Measurements from ENCODE around the gene BCAN.

Gene BCAN

GRCh38 chr1:156652992-156653355 lies 11.1 kb downstream of the BCAN start:
- DNase-seq (ENCODE audit: low read depth, low spot score): no peak
- CTCF ChIA-PET: interaction anchor here (0.6 to 12.8 kb wide), 6 partner anchors 6 to 268 kb away, joined by 3 to 185 read pairs (median 12); partner anchors contain the start of gene NES
- TF ChIP-seq CTCF (IDR thresholded peaks at IDR 0.05; ENCODE audit: insufficient read depth, low read length, missing control alignments): no peak
- no peak overlapping the region for H3K4me3 ChIP-seq (ENCODE audit: low read depth, low read length)
- POLR2A ChIA-PET: no interaction called here

GRCh38 chr1:156654700-156655099 lies 12.8 kb downstream of the BCAN start:
- no peak overlapping the region for H3K4me3 ChIP-seq (ENCODE audit: low read depth, low read length)
- DNase-seq (ENCODE audit: low read depth, low spot score): no peak
- CTCF ChIA-PET: interaction anchor here (1.2 to 13.1 kb wide), 7 partner anchors 8 to 270 kb away, joined by 3 to 506 read pairs (median 185); partner anchors contain the start of genes BCAN, HAPLN2, ISG20L2 and METTL25B
- POLR2A ChIA-PET: no interaction called here
- no peak for TF ChIP-seq CTCF (IDR thresholded peaks at IDR 0.05; ENCODE audit: insufficient read depth, low read length, missing control alignments)

- no peak for DNase-seq (ENCODE audit: low read depth, low spot score)
- no peak overlapping the region for H3K4me3 ChIP-seq (ENCODE audit: low read depth, low read length)
- ChIA-PET CTCF (interaction anchor here (1.2 to 13.1 kb wide), 9 partner anchors 9 to 271 kb away, joined by 3 to 506 read pairs (median 167); partner anchors contain the start of genes BCAN, HAPLN2, ISG20L2 and METTL25B), POLR2A (no interaction called here)
- TF ChIP-seq CTCF (IDR thresholded peaks at IDR 0.05; ENCODE audit: insufficient read depth, low read length, missing control alignments): no peak
Measured at GRCh38 chr1:156655151-156655903, 13.4 kb downstream of the BCAN start.

- ChIA-PET CTCF (interaction anchor here (1.2 to 13.1 kb wide), 10 partner anchors 9 to 272 kb away, joined by 3 to 506 read pairs (median 96); partner anchors contain the start of genes BCAN, HAPLN2, ISG20L2 and METTL25B), POLR2A (no interaction called here)
- no peak for DNase-seq (ENCODE audit: low read depth, low spot score)
- no peak overlapping the region for H3K4me3 ChIP-seq (ENCODE audit: low read depth, low read length)
- TF ChIP-seq CTCF (IDR thresholded peaks at IDR 0.05; ENCODE audit: insufficient read depth, low read length, missing control alignments): no peak
Measured at GRCh38 chr1:156655904-156656516, 14.1 kb downstream of the BCAN start.

GRCh38 chr1:156656806-156657740 lies 15.2 kb downstream of the BCAN start:
- TF ChIP-seq CTCF (IDR thresholded peaks at IDR 0.05; ENCODE audit: insufficient read depth, low read length, missing control alignments): peak; percentile 98
- POLR2A ChIA-PET: no interaction called here
- DNase-seq (ENCODE audit: low read depth, low spot score): no peak
- CTCF ChIA-PET: interaction anchor here (0.6 to 13.1 kb wide), 35 partner anchors 9 to 272 kb away, joined by 3 to 506 read pairs (median 5); partner anchors contain the start of genes BCAN, CRABP2, HAPLN2 and IQGAP3
- H3K4me3 ChIP-seq (ENCODE audit: low read depth, low read length): peak overlapping the region; percentile 20

All from AG04449 (cell line).